Gastrocnemius medialis (tissue), 4 donors: ENCODE results near the gene GSTT2B.
"Not testable (repeated sequence)": the region's sequence is repeated elsewhere in the genome, so short reads cannot be mapped to it uniquely, and the experiment has no call there.

Source experiments
- POLR2A ChIP-seq, 2 donors: fragments of 450-650 bp; IDR thresholded peaks; one replicate each; pipeline ENCODE4 v1.6.1; 2017; ENCODE audit warnings: antibody characterized with exemption in 2 of 2, mild to moderate bottlenecking in 2 of 2, moderate library complexity in 2 of 2
- TF ChIP-seq, protein P1 (sequence below), 5 experiments: fragments of 450-650 bp in 3 of 5; fragments of 200-600 bp in 2 of 5; sonication (generic) in 2 of 5; IDR thresholded peaks in 4 of 5; conservative IDR thresholded peaks in 1 of 5; 1 replicate in 4 of 5; 2 replicates in 1 of 5; pipeline ENCODE4 v1.5.1; 2016 to 2019; ENCODE audit warnings: antibody characterized with exemption in 5 of 5, mild to moderate bottlenecking in 3 of 5, moderate library complexity in 3 of 5

- TF ChIP-seq, protein P1, sequence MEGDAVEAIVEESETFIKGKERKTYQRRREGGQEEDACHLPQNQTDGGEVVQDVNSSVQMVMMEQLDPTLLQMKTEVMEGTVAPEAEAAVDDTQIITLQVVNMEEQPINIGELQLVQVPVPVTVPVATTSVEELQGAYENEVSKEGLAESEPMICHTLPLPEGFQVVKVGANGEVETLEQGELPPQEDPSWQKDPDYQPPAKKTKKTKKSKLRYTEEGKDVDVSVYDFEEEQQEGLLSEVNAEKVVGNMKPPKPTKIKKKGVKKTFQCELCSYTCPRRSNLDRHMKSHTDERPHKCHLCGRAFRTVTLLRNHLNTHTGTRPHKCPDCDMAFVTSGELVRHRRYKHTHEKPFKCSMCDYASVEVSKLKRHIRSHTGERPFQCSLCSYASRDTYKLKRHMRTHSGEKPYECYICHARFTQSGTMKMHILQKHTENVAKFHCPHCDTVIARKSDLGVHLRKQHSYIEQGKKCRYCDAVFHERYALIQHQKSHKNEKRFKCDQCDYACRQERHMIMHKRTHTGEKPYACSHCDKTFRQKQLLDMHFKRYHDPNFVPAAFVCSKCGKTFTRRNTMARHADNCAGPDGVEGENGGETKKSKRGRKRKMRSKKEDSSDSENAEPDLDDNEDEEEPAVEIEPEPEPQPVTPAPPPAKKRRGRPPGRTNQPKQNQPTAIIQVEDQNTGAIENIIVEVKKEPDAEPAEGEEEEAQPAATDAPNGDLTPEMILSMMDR (IDR thresholded peaks at IDR 0.05 in 4 of 5, conservative IDR thresholded peaks at IDR 0.05 in 1 of 5): not testable (repeated sequence)
- TF ChIP-seq POLR2A (IDR thresholded peaks at IDR 0.05): not testable (repeated sequence)
Measured at GRCh38 chr22:23951383-23951782, 9.6 kb downstream of the GSTT2B start.
